ENCODE results near the gene ACTN1.
A peak's percentile ranks its signal among the peaks of the same experiment; 100 is the strongest.

ACTN1 gene

GRCh38 chr14:68905107-68905895 lies 73.8 kb downstream of the ACTN1 start:
- no peak overlapping the region for H3K27ac ChIP-seq
- H3K4me3 ChIP-seq, result no peak overlapping the region

GRCh38 chr14:68902357-68902756 lies 76.7 kb downstream of the ACTN1 start:
- Histone ChIP-seq H3K27ac (no peak overlapping the region), H3K4me3 (no peak overlapping the region)

GRCh38 chr14:68899033-68899603 lies 80.0 kb downstream of the ACTN1 start:
- H3K4me3 ChIP-seq, result no peak overlapping the region
- peak overlapping the region in 3 of 21 experiments; percentile 1 to 52 (median 34) for H3K27ac ChIP-seq

GRCh38 chr14:68898248-68899032 lies 80.7 kb downstream of the ACTN1 start:
- no peak overlapping the region for H3K4me3 ChIP-seq
- peak overlapping the region in 4 of 21 experiments; percentile 1 to 26 (median 13) for H3K27ac ChIP-seq

GRCh38 chr14:68897559-68898155 lies 81.4 kb downstream of the ACTN1 start:
- H3K27ac ChIP-seq, result peak overlapping the region in 1 of 21 experiments; percentile 26
- H3K4me3 ChIP-seq, result no peak overlapping the region

GRCh38 chr14:68896132-68896531 lies 83.0 kb downstream of the ACTN1 start:
- H3K4me3 ChIP-seq, result no peak overlapping the region
- H3K27ac ChIP-seq, result no peak overlapping the region

GRCh38 chr14:68894802-68895703 lies 84.0 kb downstream of the ACTN1 start:
- H3K4me3 ChIP-seq, result no peak overlapping the region
- peak overlapping the region in 1 of 21 experiments; percentile 16 for H3K27ac ChIP-seq

GRCh38 chr14:68894123-68894522 lies 85.0 kb downstream of the ACTN1 start:
- Histone ChIP-seq H3K4me3 (no peak overlapping the region), H3K27ac (no peak overlapping the region)

- H3K27ac ChIP-seq, result no peak overlapping the region
- H3K4me3 ChIP-seq, result no peak overlapping the region
Measured at GRCh38 chr14:68893566-68893965, 85.5 kb downstream of the ACTN1 start.

- Histone ChIP-seq H3K27ac (no peak overlapping the region), H3K4me3 (no peak overlapping the region)
Measured at GRCh38 chr14:68892961-68893360, 86.1 kb downstream of the ACTN1 start.

GRCh38 chr14:68891851-68892660 lies 87.0 kb downstream of the ACTN1 start:
- H3K27ac ChIP-seq, result no peak overlapping the region

GRCh38 chr14:68890173-68890931 lies 88.8 kb downstream of the ACTN1 start:
- Histone ChIP-seq H3K4me3 (no peak overlapping the region), H3K27ac (no peak overlapping the region)

More at GRCh38 chr14:68891851-68892660, 87.0 kb downstream of the ACTN1 start:
- no peak overlapping the region for H3K4me3 ChIP-seq

- no peak overlapping the region for H3K4me3 ChIP-seq
- H3K27ac ChIP-seq, result no peak overlapping the region
Measured at GRCh38 chr14:68888883-68889282, 90.2 kb downstream of the ACTN1 start.

- no peak overlapping the region for H3K4me3 ChIP-seq
Measured at GRCh38 chr14:68888025-68888850, 90.9 kb downstream of the ACTN1 start.

GRCh38 chr14:68886109-68886434 lies 93.0 kb downstream of the ACTN1 start:
- no peak overlapping the region for H3K4me3 ChIP-seq
- no peak overlapping the region for H3K27ac ChIP-seq

More at GRCh38 chr14:68888025-68888850, 90.9 kb downstream of the ACTN1 start:
- H3K27ac ChIP-seq, result no peak overlapping the region

GRCh38 chr14:68885226-68886108 lies 93.6 kb downstream of the ACTN1 start:
- peak overlapping the region in 4 of 21 experiments; percentile 10 to 55 (median 46) for H3K27ac ChIP-seq

More at GRCh38 chr14:68885226-68886108, 93.6 kb downstream of the ACTN1 start:
- H3K4me3 ChIP-seq, result no peak overlapping the region

All from skin epidermis (tissue), 12 donors.